ENCODE measurements around the gene THOP1.

DNA sequence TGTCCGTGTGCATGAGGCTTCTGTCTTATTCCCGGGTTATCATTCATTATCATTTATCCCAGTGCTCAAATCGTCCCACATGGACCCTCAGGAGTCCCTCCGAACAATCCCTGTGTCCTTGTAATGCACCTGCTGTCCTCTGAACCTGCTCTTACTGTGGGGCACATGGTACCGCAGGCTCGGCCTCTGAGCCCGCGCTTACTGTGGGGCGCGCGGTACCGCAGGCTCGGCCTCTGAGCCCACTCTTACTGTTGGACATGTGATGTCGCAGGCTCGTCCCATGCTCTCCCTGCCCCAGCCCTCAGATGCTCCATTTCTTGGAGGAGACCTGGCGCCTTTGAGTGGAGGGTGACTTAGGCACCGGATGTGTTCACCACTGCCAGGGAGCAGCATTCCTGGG is 17.5 kb downstream of the THOP1 start:
- TF ChIP-seq, protein P1, sequence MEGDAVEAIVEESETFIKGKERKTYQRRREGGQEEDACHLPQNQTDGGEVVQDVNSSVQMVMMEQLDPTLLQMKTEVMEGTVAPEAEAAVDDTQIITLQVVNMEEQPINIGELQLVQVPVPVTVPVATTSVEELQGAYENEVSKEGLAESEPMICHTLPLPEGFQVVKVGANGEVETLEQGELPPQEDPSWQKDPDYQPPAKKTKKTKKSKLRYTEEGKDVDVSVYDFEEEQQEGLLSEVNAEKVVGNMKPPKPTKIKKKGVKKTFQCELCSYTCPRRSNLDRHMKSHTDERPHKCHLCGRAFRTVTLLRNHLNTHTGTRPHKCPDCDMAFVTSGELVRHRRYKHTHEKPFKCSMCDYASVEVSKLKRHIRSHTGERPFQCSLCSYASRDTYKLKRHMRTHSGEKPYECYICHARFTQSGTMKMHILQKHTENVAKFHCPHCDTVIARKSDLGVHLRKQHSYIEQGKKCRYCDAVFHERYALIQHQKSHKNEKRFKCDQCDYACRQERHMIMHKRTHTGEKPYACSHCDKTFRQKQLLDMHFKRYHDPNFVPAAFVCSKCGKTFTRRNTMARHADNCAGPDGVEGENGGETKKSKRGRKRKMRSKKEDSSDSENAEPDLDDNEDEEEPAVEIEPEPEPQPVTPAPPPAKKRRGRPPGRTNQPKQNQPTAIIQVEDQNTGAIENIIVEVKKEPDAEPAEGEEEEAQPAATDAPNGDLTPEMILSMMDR (IDR thresholded peaks at IDR 0.05), result no peak
- TF ChIP-seq POLR2A (IDR thresholded peaks at IDR 0.05) (no peak), EP300 (IDR thresholded peaks at IDR 0.05) (no peak), POLR2AphosphoS5 (IDR thresholded peaks at IDR 0.05) (no peak)
